Thymus (tissue), 11 donors: ENCODE data around the gene CCDC195. TPM values are rescaled to one million over a fixed set of nuclear protein-coding genes. Genes with fewer than 3 reads are reported as not detected.
"Not testable (repeated sequence)": the region's sequence is repeated elsewhere in the genome, so short reads cannot be mapped to it uniquely, and the experiment has no call there.

ENCODE experiments used
- DNase-seq, 9 donors: peaks; one replicate each; pipeline ENCODE4 v3.0.0-alpha.2; 2013; ENCODE audit warnings: low spot score in 9 of 9, low read depth in 6 of 9, missing footprints in 1 of 9
- H3K27ac ChIP-seq, 2 donors: one replicate each; pipeline ENCODE4 v1.5.1; 2013; ENCODE audit warnings: control low read depth in 1 of 2, low read depth in 1 of 2, low read length in 1 of 2, mild to moderate bottlenecking in 1 of 2, moderate library complexity in 1 of 2
- H3K27me3 ChIP-seq, 2 donors: one replicate each; pipeline ENCODE4 v1.5.1; 2013; ENCODE audit warnings: low read length in 1 of 2; ENCODE audit not compliant: control insufficient read depth in 2 of 2, insufficient read depth in 1 of 2
- H3K36me3 ChIP-seq, 2 donors: one replicate each; pipeline ENCODE4 v1.5.1; 2013; ENCODE audit warnings: low read length in 1 of 2, mild to moderate bottlenecking in 1 of 2, moderate library complexity in 1 of 2; ENCODE audit not compliant: control insufficient read depth in 2 of 2, insufficient read depth in 2 of 2
- H3K4me1 ChIP-seq, 2 donors: one replicate each; pipeline ENCODE4 v1.5.1; 2013; ENCODE audit warnings: low read length in 2 of 2; ENCODE audit not compliant: control insufficient read depth in 2 of 2, insufficient read depth in 2 of 2
- H3K4me3 ChIP-seq, 2 donors: one replicate each; pipeline ENCODE4 v1.5.1; 2013; ENCODE audit warnings: low read length in 2 of 2, control low read depth in 1 of 2, mild to moderate bottlenecking in 1 of 2
- H3K9me3 ChIP-seq, 2 donors: one replicate each; pipeline ENCODE4 v1.5.1; 2013; ENCODE audit warnings: low read length in 1 of 2, mild to moderate bottlenecking in 1 of 2; ENCODE audit not compliant: control insufficient read depth in 2 of 2, insufficient read depth in 1 of 2
- WGBS: extraction: QIAGEN DNeasy Blood & Tissue Kit; methylation state at CpG from one replicate; pipeline ENCODE4 v1.1.7; 2013; 5-methylcytosine and 5-hydroxymethylcytosine counted together
- polyA plus RNA-seq: library from polyadenylated mRNA; stranded (reverse); fragments of 200-250 nt; gene quantifications from one replicate; pipeline ENCODE4 v1.2.3, GENCODE V29; 2013
- total RNA-seq: library from RNA; stranded (reverse); fragments of 120-200 nt; gene quantifications from one replicate; pipeline ENCODE4 v1.2.4, GENCODE V29; 2013
- donor health status: healthy.

CCDC195 gene
- total and polyA plus RNA-seq, 2 donors, result 0.07 TPM; not detected in 1

- H3K4me1 ChIP-seq, result no peaks in the 10 kb centered on the region
- no peaks in the 10 kb centered on the region for H3K9me3 ChIP-seq
- no peaks in the 10 kb centered on the region for H3K27me3 ChIP-seq
- 86% methylated on average over 1 of the region's 1 CpG for whole genome bisulfite sequencing
- DNase-seq, result no peak
- no peak overlapping the region for H3K4me3 ChIP-seq
- no peak overlapping the region for H3K27ac ChIP-seq
- H3K36me3 ChIP-seq, result no peaks in the 10 kb centered on the region
These were observed 44.4 kb downstream of the CCDC195 start for GRCh38 chr2:224671731-224672130.

- H3K4me3 ChIP-seq, result no peak overlapping the region
- no peak overlapping the region for H3K27ac ChIP-seq
- no peaks in the 10 kb centered on the region for H3K4me1 ChIP-seq
- DNase-seq, result no peak
- H3K36me3 ChIP-seq, result no peaks in the 10 kb centered on the region
- H3K27me3 ChIP-seq, result no peaks in the 10 kb centered on the region
- WGBS, result 99% methylated on average over 1 of the region's 1 CpG
- H3K9me3 ChIP-seq, result no peaks in the 10 kb centered on the region
These were observed 46.0 kb downstream of the CCDC195 start for GRCh38 chr2:224670203-224670602.

- H3K27me3 ChIP-seq, result no peaks in the 10 kb centered on the region
- no peaks in the 10 kb centered on the region for H3K9me3 ChIP-seq
- no peaks in the 10 kb centered on the region for H3K36me3 ChIP-seq
- no peaks in the 10 kb centered on the region for H3K4me1 ChIP-seq
- H3K4me3 ChIP-seq, result no peak overlapping the region
- no peak overlapping the region for H3K27ac ChIP-seq
- DNase-seq, result no peak
- WGBS, result 100% methylated on average over 1 of the region's 1 CpG
These were observed 46.7 kb downstream of the CCDC195 start for GRCh38 chr2:224669449-224669848.

GRCh38 chr2:224668123-224668909, 47.8 kb downstream of the CCDC195 start:
- DNase-seq, result no peak
- WGBS, result 93% methylated on average over 12 of the region's 12 CpGs
- H3K4me3 ChIP-seq, result no peak overlapping the region
- H3K9me3 ChIP-seq, result no peaks in the 10 kb centered on the region
- no peaks in the 10 kb centered on the region for H3K27me3 ChIP-seq
- H3K27ac ChIP-seq, result no peak overlapping the region
- H3K4me1 ChIP-seq, result no peaks in the 10 kb centered on the region
- H3K36me3 ChIP-seq, result no peaks in the 10 kb centered on the region

- no peak overlapping the region for H3K4me3 ChIP-seq
- H3K4me1 ChIP-seq, result no peaks in the 10 kb centered on the region
- H3K27me3 ChIP-seq, result no peaks in the 10 kb centered on the region
- H3K9me3 ChIP-seq, result peaks cover 0 to 6% of the 10 kb centered on the region in 2 donors
- no peak overlapping the region for H3K27ac ChIP-seq
- no peaks in the 10 kb centered on the region for H3K36me3 ChIP-seq
- 80% methylated on average over 2 of the region's 2 CpGs for WGBS
- DNase-seq, result no peak
These were observed 49.1 kb downstream of the CCDC195 start for GRCh38 chr2:224666951-224667553.

- not testable (repeated sequence) for H3K36me3 ChIP-seq, H3K4me1 ChIP-seq, DNase-seq, H3K27me3 ChIP-seq, H3K4me3 ChIP-seq, H3K27ac ChIP-seq
- WGBS, result 88% methylated on average over 2 of the region's 2 CpGs
- H3K9me3 ChIP-seq, result peaks cover 0 to 10% of the 10 kb centered on the region in 2 donors
These were observed 52.8 kb downstream of the CCDC195 start for GRCh38 chr2:224663322-224663721.

GRCh38 chr2:224661708-224662107, 54.5 kb downstream of the CCDC195 start:
- H3K9me3 ChIP-seq, result peaks cover 0 to 10% of the 10 kb centered on the region in 2 donors
- not testable (repeated sequence) for H3K4me3 ChIP-seq, H3K27me3 ChIP-seq, H3K36me3 ChIP-seq, H3K27ac ChIP-seq, H3K4me1 ChIP-seq, DNase-seq
- 93% methylated on average over 5 of the region's 5 CpGs for WGBS

- Histone ChIP-seq H3K9me3 (peaks cover 0 to 10% of the 10 kb centered on the region in 2 donors), H3K36me3 (no peaks in the 10 kb centered on the region), H3K4me3 (no peak overlapping the region), H3K27ac (no peak overlapping the region), H3K4me1 (no peaks in the 10 kb centered on the region), H3K27me3 (no peaks in the 10 kb centered on the region)
- DNase-seq, result no peak
- WGBS, result 94% methylated on average over 6 of the region's 6 CpGs
These were observed 56.5 kb downstream of the CCDC195 start for GRCh38 chr2:224659714-224660113.

- H3K4me3 ChIP-seq, result no peak overlapping the region
- H3K4me1 ChIP-seq, result no peaks in the 10 kb centered on the region
- no peak for DNase-seq
- no peaks in the 10 kb centered on the region for H3K36me3 ChIP-seq
- no peak overlapping the region for H3K27ac ChIP-seq
- H3K9me3 ChIP-seq, result peaks cover 0 to 10% of the 10 kb centered on the region in 2 donors
- no peaks in the 10 kb centered on the region for H3K27me3 ChIP-seq
These were observed 57.3 kb downstream of the CCDC195 start for GRCh38 chr2:224658780-224659405.
